ENCODE measurements around the gene CAPS.

DNA sequence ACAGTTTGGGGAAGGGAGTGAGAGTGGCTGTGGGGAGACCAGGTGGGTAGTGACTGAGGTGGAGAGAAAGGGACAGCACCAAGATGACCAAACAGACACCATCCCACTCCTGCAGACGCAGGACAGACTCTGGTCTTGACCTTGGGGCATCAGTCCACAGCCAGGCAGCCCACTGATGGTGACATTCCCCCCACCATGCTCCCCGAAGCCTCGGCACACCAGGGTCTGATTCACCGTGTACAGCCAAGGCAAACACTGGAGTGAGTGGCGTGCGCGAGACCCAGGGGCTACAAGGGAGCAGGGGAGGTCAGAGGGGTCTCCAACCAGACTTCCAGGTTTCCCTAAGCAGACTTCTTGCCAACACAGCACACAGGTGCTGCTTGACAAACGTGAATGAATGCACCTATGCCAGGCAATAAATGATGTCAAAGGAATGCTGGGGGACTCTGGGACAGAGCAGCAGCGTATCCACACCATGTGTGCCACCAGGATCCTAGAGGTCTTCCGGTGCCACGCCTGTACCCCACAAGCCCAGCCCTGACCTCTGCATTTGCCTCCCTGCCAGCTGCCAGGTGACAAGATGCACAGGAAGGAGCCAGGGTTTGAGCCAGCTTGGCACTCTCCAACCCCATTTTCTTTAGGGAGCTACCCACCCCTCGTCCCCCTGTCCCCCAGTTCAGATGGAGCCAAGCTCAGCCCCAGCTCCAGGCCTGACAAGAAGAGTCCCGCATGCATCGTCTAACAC, 45.4 kb downstream of the CAPS start:
- TF ChIP-seq, protein P1, sequence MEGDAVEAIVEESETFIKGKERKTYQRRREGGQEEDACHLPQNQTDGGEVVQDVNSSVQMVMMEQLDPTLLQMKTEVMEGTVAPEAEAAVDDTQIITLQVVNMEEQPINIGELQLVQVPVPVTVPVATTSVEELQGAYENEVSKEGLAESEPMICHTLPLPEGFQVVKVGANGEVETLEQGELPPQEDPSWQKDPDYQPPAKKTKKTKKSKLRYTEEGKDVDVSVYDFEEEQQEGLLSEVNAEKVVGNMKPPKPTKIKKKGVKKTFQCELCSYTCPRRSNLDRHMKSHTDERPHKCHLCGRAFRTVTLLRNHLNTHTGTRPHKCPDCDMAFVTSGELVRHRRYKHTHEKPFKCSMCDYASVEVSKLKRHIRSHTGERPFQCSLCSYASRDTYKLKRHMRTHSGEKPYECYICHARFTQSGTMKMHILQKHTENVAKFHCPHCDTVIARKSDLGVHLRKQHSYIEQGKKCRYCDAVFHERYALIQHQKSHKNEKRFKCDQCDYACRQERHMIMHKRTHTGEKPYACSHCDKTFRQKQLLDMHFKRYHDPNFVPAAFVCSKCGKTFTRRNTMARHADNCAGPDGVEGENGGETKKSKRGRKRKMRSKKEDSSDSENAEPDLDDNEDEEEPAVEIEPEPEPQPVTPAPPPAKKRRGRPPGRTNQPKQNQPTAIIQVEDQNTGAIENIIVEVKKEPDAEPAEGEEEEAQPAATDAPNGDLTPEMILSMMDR (IDR thresholded peaks at IDR 0.05), result no peak
- no peak for TF ChIP-seq POLR2AphosphoS5 (IDR thresholded peaks at IDR 0.05)
- no peak for TF ChIP-seq EP300 (IDR thresholded peaks at IDR 0.05)
